M059J (cell line): ENCODE results near the gene TSPOAP1. TPM values are rescaled to one million over a fixed set of nuclear protein-coding genes. Genes with fewer than 3 reads are reported as not detected.
A peak's percentile ranks its signal among the peaks of the same experiment; 100 is the strongest.

Experiments
- DNase-seq: peaks from one replicate; pipeline ENCODE4 v3.0.0-alpha.2; 2012; ENCODE audit warnings: low read depth
- total RNA-seq: library from RNA; depleted of rRNA; stranded (reverse); fragments of >200 nt; shearing (Covaris generic); gene quantifications from 2 replicates; pipeline ENCODE4 v1.2.3, GENCODE V29; 2014

Gene TSPOAP1
- total RNA-seq, 1 experiment from 2014 or later, result 0.47 TPM

DNA sequence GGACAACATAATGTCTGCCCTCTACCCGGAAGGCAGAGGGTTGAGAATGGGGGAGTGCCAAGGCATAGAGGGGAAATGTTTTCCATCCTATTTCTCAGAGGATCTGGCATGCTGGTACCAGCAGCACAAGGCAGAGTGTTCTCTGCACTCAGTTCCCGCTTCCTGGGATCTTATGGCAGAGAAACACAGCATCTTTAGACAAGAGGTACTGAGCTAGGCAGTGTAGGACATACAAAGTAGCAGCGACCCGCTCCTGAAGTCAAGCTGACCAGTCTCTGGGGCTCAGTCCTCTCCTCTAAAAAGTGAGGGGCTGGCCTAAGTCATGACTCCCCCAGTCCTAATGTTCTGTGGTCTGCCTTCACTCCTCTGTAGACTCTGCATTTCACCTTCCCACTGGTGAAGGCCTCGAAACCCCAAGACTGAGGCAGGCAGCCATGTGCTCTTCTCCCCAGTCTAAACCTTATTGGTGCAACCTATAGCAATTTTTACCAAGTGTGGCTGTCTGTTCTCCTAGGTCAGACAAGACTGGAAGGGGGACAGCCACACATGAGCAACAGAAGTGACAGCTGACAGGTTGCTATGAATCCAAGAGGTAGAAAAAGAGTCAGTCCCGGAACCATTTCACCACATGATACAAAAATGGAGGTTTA is 11.3 kb upstream of the TSPOAP1 start:
- DNase-seq, result no peak

DNA sequence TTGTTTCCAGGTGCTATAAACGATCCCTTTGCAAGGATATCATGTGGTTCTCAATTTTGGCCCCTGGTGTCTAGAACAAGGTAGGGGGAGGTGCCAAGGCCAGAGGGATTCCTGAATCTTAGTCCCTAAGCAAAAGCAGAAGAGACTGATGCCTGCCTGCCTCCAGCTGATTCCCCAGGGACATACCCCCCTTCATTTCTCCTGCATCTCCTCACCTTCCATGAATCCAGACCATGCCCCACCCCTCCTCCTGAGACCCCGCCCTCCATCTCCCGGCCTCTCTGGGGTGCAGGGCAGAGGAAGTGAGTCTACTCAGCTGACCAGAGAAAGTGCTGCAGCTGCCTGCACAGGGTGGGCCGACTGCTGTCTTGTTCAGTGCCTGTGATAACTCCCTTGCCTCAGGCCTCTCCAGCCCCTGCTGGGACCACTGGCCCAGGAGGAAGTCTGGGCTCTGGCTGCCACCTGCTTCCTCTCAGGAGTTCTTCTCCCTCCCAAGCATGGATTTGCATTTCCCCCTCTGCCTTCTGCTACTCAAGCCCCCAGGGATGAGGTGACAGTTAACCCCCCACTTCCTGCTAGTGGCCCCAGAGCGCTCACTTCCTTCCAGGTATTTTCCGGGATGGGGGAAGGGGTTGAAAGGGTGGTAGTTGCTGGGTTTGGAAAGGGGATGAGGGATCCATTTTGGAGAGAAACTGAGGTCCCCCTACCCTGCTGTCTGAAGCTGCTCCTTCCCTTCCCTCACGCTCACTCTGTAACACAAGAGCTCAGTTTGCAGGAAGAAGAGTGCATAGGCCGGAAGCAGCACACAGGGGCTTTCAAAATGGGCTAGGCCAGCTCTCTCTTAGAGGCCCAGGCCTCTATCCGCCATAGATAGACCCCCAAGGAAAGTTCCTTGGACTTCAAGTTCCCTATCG is 10.5 kb upstream of the TSPOAP1 start:
- DNase-seq, result peak; percentile 88

DNA sequence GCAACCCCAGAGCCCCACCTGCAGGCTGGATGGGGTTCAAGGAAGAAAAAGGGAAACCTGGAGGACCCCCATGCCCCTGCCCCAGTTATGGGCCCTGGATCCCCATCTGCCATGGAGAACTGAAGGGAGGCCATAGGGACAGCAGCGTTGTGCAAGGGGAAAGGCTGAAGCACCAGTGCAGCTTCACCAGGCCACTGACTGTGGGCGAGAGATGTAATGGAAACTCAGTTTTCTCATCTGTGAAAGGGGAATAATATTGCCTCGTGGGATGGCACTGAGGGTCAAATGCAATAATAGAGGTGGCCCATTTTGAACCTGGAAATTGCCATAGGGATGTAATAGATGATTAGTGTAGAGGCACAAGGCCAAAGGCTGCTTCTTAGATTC is 9.9 kb upstream of the TSPOAP1 start:
- no peak for DNase-seq

DNA sequence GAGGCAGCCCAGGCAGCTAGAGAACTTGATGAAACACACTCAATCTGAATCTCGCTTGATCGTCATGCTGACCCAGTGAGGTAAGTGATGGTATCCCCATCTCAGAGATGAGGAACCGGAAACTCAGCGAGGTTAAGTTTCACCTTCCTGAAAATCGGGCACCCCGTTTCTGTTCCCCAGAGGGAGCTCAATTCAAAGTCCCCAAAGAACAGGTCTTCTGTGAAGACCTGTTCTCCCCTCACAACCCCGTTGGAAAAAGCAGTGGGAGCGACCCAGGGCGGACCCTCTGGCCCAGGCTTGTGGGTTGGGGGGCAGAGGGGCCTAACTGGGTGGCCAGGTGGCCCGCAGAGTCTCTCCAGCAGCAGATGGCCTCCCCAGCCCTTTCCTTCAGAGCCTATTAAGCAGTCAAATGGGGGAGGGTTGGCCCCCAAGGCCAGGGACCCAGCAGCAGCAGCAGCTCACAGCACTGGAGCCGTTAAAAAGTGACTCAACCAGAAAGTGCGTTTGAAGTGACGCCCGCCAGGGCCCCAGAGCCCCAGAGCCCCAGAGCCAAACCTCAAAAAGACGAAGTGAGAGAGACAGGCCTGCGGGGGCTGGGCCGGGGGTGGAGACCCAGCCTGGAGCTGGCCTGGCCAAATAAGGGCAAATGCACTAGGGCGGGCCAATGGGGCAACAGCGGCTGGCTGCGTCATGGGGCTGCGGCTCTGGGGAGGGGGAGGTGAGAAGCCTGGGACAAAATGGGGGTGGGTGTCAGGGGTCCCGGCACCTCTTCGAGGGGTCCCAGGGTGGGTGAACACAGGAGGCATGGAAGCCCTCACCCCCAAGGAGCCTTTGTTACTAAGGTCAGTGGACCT is 9.2 kb upstream of the TSPOAP1 start:
- DNase-seq, result peak; percentile 98

DNA sequence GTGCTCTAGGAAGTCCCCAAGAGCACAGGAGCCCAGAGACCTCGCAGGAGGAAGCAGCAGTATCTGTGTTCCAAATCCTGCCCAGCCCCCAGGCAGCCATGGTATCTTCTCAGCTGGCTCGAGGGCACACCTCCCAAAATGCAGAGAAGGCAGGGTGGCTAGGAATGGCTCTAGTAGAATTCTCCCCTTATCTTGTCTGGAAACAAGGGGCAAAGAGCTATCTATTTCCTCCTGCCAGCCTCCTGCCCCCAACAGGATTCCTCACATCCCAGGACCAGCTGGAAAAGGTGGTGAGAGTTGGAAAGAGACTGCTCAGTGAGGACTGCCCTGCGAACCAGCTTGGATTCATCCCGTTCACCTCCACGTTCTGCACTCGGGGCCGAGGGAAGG is 8.6 kb upstream of the TSPOAP1 start:
- no peak for DNase-seq

DNA sequence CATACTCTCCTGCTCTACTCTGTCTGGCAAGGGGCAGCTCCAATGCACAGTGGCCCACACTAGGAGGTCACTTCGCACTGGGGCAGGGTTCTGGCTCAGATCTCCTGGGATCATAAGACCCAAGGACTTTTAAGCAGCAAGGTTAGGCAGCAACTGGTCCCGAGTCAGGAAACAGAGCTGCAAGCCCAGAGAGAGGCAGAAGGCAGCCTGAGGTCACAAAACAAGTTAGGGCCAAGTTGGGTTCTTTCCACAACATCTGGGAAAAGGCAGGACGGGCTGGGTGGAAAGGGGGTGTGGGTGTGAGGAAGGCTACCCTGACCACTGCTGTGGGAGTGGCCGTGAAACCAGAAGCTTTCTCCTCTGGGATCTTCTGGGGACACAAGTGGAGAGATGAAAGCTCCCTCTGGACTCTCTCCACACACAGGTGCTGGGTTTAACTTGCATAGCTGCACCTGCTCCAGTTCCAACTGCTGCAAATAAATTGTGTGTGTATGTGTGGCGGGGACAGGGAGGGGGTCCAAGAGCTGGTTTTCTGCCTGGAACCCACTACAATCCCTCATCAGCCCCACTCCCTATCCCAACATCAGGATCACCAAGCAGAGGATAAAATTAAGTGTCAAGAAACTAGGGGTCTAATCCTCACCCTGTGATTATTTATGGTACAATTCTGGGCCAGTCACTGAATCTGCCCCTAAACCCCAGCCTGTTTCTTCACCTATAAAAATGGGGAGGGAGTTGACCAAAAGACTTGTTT is 8.0 kb upstream of the TSPOAP1 start:
- DNase-seq, result peak; percentile 72

DNA sequence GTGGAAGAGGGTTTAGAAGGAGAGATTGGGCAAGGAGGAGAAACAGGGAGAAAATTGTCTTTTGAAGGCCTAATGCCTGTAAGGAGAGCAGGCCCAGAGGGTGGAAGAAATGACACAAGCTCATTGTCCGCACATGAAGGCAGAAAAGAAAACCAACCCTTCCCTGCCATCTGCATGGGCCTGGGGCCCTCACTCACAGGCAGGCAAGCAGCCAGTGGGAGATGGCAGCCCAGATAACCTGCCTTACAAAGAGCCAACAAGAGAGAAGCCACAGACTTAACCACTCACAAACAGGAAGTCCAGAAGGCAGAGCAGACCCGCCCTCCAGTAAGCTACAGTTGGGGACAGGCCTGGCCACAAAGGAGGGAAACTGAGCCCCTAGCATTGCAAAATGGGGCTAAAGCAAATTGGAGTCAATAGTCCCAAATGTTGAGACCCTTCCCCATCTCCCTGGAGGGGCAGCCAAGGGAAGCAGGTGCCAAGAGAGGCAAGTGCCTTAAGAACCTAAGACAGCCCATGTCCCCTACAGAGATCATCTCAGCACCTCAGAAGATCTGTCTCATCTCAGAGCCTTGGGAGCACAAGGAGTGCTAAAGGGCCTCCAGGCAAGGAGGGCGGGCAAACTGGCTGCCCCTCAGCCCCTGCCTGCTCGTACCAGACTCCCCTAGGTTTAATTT is 7.3 kb upstream of the TSPOAP1 start:
- peak; percentile 88 for DNase-seq

DNA sequence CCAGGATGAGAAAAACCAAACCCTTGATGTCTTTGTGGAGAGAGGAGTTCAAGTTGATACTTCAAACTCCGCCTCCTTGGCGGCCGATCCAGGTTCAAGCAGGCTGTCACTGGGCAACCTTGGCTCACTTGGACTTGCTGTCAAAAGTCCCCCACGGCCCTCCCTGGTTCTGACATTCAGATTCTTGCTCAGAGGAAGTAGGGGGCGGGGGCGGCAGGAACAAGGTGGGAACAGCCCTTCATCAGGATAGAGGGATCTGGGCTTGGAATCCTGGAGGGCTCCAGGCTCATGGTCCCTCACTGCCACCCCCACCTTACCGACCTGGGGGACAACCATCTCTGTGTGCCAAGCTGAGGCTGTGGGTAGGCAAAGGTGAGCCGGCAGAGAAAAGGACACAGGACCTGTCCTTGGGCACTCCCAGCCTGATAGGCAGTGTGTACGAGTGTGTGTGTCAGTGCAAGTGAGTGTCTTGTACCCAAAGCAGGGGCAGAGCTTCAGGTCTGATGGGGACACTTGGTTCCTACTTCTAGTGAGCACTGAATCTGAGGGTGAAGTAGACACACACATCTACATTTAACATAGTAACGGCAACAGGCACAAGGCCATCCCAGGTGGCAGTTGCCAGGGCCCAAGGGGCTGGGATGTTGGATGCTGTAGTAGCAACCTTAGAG is 6.6 kb upstream of the TSPOAP1 start:
- no peak for DNase-seq

DNA sequence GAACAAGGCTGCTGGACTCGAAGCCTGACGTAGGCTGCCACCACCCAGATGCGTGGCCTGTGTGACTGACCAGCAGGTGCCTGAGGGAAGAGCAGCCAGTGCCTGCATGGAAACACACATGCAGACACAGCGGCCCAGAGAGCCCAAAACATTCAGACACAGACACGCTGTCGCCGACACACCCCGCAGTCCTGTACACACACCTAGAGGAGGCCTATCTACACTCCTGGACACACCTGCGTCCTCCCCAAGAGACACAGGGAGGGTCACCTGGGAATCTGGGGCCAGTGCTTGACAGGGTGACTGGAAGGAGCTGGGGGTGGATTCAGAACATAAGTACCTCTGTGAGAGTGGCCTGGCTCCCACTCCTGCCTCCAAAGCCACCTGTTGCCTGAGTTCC is 6.1 kb upstream of the TSPOAP1 start:
- no peak for DNase-seq

DNA sequence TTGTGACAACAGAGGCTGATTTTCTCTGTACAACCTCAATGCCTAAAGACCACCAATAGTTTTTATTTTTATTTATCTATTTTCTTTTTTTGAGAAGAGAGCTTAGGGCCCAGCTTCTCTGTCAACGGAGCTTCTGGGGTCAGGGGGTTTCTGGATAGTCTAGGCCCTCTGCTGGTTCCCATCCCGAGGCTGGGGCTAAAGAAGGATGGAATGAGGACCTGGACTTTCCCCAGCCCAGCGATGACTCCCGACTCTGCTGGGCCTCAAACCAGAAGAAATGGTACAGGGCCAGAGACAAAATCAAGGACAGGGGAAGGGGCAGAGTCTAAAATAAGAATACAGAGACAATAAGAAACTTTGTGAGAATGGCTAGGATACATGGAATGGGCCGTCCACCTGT is 5.7 kb upstream of the TSPOAP1 start:
- DNase-seq, result no peak

DNA sequence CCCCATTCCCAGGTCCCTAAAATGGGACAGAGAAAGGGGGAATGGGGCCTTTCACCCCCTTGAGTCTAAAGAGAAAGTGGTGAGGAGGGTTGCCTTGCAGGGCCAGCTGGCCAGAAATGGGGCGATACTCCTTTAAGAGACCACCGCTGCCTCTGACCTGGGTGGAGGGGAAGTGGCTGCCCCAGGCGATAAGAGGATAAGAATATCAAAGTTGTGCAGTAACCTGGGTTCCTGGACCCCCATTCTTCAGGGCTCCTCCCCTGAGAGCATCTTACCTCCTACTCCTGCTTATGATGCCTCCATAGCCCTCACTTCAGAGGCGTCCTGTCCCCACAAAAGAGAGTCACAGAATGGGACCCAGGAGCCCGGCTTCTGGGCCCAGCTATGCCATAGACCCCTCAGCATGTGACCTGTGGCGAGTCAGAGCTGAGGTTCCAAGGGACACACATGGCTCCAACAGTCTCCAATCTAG is 5.2 kb upstream of the TSPOAP1 start:
- no peak for DNase-seq

DNA sequence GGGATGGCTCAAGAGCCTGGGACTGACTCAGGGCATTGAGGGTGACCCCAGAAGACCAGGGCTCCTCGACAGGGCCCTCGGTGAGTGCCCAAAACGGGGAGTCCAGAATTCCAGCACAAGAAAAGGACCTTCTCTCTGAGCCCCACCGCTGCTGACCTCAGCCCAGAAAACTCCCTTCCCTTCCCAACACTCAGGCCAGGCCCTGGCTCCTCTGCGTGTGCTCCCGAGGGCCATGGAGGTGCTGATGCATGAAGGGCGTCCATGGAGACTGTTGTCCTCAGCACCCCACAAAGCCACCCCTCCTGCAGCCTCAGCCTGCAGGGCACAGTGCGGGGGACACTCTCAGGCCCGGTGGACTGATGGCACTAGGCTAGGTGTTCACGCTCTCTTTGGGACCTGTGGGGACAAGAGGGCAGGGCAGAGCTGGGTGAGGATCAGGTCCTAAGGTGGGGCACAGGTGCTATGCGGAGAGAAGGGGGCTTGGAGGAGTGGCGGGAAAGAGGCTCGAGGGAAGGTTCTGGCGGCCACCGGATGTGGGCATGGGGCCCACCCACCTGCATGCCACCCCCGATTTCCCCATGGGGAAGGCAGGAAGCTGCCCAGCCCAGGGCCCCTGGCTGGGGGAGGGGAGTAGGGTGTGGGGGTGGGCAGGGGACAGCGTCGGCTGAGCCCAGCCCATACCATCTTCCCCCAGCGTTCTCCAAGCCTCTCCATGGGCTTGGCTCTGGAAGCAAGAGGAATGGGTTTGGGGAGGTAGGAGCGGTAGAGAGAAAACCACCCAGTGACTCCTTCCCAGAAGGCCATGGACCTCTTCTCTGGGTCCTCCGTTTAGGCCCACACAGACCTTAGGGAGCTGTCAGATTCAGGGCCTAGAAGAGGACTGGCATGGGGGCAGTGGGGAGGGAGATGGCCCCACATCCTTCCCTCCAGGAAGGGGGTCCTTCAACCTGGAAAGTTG is 4.5 kb upstream of the TSPOAP1 start:
- DNase-seq, result no peak

DNA sequence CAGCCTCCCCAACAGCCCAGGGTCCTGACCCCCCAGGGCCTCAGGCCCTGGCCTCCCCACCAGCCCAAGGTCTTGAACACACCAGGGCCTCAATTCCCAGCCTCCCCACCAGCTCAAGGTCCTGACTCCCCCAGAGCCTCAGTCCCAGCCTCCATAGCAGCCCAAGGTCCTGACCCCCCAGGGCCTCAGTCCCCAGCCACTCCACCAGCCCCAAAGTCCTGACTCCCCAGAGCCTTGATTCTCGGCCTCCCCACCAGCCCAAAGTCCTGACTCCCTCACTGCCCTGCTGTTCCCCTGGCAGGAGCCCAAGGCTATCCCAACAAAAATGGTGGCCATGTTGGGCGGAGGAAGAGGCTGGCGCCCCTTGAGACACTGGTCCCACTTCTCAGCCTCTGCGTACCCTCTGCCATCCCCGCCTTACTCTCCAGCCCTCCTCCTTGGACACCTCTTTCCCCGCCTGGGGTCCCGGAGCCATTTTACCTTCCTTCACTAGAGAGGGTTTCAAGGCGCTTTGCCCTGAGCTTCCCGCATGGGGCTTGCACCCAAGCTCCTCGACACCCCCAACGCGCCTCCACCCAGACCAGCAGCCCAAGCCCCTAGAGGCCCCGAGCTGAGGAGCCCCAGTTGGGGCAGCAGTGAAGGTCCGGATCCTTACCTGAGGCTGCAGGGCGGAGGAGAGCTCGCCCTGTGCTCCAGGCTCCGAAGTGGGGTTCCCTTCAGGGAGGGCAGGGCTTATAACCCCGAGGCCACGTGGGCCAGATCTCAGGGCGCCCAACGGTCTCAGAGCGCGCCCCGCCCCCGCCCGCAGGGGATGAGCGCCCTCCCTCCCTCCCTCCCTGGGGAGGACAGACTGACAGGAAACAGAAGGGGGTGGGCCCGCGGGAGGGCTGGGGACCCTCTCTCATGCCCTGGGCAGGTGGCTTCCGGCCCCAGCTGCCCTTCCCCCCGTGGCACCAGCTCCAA is 3.5 kb upstream of the TSPOAP1 start:
- DNase-seq, result no peak

DNA sequence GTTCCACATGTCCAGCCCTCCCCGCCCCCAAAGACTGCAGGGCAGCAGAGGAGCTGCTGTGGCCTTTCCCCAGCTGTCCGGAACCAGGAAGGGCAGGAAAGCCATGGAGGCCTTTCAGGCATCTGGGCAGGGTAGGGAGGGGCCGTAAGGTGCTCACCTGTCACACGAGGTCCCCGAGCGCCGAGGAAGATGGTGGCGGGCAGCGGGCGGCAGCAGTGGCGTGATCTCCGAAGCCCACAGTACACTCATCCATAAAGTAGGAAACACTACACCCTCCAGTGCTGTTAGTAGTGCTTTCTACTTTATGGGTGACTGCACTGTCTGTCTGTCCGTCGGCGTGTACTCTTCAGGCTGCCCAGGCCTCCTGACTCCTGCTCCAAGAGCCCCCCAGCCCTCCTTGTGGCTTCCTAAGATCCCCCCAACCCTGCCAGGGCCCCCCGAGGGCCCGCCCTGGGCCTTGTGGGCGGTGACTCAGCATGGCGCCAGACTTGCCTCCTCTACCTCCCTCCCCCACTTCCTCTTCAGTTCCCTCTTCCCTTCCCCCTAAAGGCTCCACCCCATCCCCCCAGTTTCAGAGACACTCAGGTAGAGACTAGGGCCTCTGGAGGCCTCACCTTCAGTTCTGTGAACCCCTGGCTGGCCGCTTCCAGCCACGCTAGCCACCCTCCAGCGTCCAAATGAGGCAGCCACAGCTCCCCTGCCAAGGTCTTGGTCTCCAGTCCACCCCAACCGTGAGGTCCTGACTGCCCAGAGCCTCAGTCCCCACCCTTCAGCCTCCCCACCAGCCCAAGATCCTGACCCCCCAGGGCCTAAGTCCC is 2.6 kb upstream of the TSPOAP1 start:
- peak; percentile 38 for DNase-seq

DNA sequence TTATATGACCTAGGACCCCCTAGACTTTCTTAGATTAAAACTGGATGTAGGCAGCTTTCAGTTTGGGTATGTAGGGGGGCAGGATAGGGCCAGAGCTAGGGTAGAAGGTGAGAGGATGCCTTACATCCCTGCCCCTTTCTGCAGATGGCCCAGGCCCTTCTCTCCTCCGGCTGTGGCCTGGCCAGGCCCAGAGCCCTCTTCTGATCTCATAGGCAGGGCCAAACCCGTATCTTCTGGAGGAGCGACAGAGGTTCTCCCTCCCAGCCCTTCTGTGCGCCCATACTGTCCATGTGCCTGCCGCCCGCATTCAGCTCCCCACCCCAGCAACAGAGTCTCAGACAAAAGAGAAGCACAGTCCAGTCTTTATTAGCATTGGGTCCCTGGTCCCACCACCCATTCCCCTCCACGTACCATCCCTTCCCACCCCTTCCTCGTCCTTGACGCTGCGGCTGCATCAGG is 2.0 kb upstream of the TSPOAP1 start:
- no peak for DNase-seq

DNA sequence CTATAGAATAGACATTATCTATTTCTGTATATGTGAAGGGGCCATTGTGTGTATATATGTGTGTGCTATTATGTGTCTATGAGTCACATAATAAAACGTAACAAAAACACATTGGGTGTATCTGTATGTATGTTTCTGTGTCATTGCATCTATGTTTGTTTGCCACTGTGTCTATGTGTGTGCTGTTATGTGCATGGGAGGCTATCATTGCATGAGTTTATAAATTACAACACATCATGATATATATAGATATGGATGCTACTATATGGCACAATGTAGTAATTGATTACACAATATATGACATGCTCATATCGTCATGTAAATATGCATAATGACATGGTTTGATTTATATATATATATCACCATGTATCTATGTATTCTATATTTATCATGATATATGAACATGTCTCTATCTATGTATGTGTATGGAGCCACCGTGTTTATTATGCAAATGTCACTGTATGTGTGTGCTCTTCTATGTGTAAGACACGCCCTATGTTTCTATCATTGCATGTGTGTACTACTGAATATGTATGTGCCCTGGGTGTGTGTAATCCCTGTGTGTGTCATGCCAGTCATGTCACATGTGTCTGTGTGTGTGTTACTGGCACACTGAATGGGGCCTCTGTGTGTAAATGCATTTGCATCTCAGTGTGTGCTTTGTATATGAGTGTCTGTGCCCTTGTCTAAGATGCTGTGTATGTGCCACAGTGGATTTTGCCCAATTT is 1.4 kb upstream of the TSPOAP1 start:
- no peak for DNase-seq
